SU-DHL-6 (cell line): ENCODE data around the gene LRIT1.

Experiments used
- H2AFZ ChIP-seq: fragments of 200-600 bp; sonication (generic); 2 replicates; pipeline ENCODE4 v1.6.1; 2014; ENCODE audit warnings: low read depth, mild to moderate bottlenecking, moderate library complexity, mixed read lengths, antibody characterized with exemption, low read length; ENCODE audit not compliant: severe bottlenecking
- H3F3A ChIP-seq: fragments of 200-600 bp; shearing (Covaris generic); 2 replicates; pipeline ENCODE4 v1.6.0; 2016; ENCODE audit warnings: antibody characterized with exemption, mild to moderate bottlenecking; ENCODE audit not compliant: insufficient read depth
- H3K27ac ChIP-seq: fragments of 200-600 bp; sonication (generic); 2 replicates; pipeline ENCODE4 v1.5.1; 2016; ENCODE audit warnings: low read depth, mild to moderate bottlenecking, low read length, moderate library complexity, mixed read lengths
- H3K27me3 ChIP-seq: fragments of 200-600 bp; sonication (generic), shearing (Covaris generic); 2 replicates; pipeline ENCODE4 v1.6.0; 2014; ENCODE audit warnings: mild to moderate bottlenecking, low read length
- H3K36me3 ChIP-seq: fragments of 200-600 bp; sonication (generic); 2 replicates; pipeline ENCODE4 v1.6.1; 2014; ENCODE audit warnings: mild to moderate bottlenecking, low read length, mixed read lengths
- H3K4me2 ChIP-seq: fragments of 300-600, 200-600 bp; shearing (Covaris generic), sonication (generic); 2 replicates; pipeline ENCODE4 v1.6.0; 2014; ENCODE audit warnings: low read length, low read depth, mild to moderate bottlenecking; ENCODE audit not compliant: poor library complexity, severe bottlenecking
- H3K4me3 ChIP-seq: fragments of 200-600 bp; sonication (generic); 2 replicates; pipeline ENCODE4 v1.5.1; 2014; ENCODE audit warnings: antibody characterized with exemption, low read length, mild to moderate bottlenecking, mixed read lengths; ENCODE audit not compliant: insufficient read depth, poor library complexity, severe bottlenecking
- H3K79me2 ChIP-seq: fragments of 200-600 bp; sonication (generic); 2 replicates; pipeline ENCODE4 v1.6.1; 2014; ENCODE audit warnings: mild to moderate bottlenecking, low read length, moderate library complexity; ENCODE audit not compliant: insufficient read depth
- H3K9ac ChIP-seq: fragments of 200-600 bp; sonication (generic); 2 replicates; pipeline ENCODE4 v1.7.0; 2014; ENCODE audit warnings: mild to moderate bottlenecking, low read length
- H3K9me2 ChIP-seq: fragments of 200-600 bp; sonication (generic); replicated peaks from 2 replicates; pipeline ENCODE4 v1.6.1; 2014; ENCODE audit warnings: low read length; ENCODE audit not compliant: insufficient read depth
- H3K9me3 ChIP-seq: fragments of 200-600 bp; sonication (generic); 2 replicates; pipeline ENCODE4 v1.6.1; 2014; ENCODE audit warnings: low read length, mixed read lengths; ENCODE audit not compliant: insufficient read depth
- H4K20me1 ChIP-seq: fragments of 200-600 bp; sonication (generic); 2 replicates; pipeline ENCODE4 v1.6.1; 2014; ENCODE audit warnings: low read depth, mild to moderate bottlenecking, antibody characterized with exemption, low read length, moderate library complexity, mixed read lengths
- CTCF ChIP-seq: fragments of 200-600 bp; sonication (generic); IDR thresholded peaks from one replicate; pipeline ENCODE4 v1.5.1; 2017; ENCODE audit warnings: antibody characterized with exemption, mild to moderate bottlenecking, low read length, moderate library complexity; ENCODE audit not compliant: insufficient read depth, poor library complexity, severe bottlenecking
- EZH2phosphoT487 ChIP-seq: fragments of 200-600 bp; sonication (generic), shearing (Covaris generic); conservative IDR thresholded peaks from 2 replicates; pipeline ENCODE4 v1.6.1; 2018; ENCODE audit warnings: mild to moderate bottlenecking, antibody characterized with exemption, low read length, moderate library complexity, mixed read lengths

The LRIT1 gene

GRCh38 chr10:84185526-84186175 lies 55.7 kb downstream of the LRIT1 start:
- no peak overlapping the region for H2AFZ ChIP-seq
- H3K4me2 ChIP-seq: no peak overlapping the region
- no peaks in the 10 kb centered on the region for H3K36me3 ChIP-seq
- TF ChIP-seq CTCF: no peak
- TF ChIP-seq EZH2phosphoT487: no peak
- no peaks in the 10 kb centered on the region for H3K27me3 ChIP-seq
- H3K79me2 ChIP-seq: no peaks in the 10 kb centered on the region
- H3F3A ChIP-seq: no peaks in the 10 kb centered on the region
- H3K27ac ChIP-seq: no peak overlapping the region
- no peaks in the 10 kb centered on the region for H4K20me1 ChIP-seq
- H3K9me2 ChIP-seq: no peaks in the 10 kb centered on the region
- no peak overlapping the region for H3K4me3 ChIP-seq
- H3K9me3 ChIP-seq: no peaks in the 10 kb centered on the region
- H3K9ac ChIP-seq: no peak overlapping the region

GRCh38 chr10:84184517-84184916 lies 56.8 kb downstream of the LRIT1 start:
- Histone ChIP-seq H3K9me2 (no peaks in the 10 kb centered on the region), H3K4me2 (no peak overlapping the region), H4K20me1 (no peaks in the 10 kb centered on the region), H3K79me2 (no peaks in the 10 kb centered on the region), H3K4me3 (no peak overlapping the region), H3K27ac (no peak overlapping the region), H3K36me3 (no peaks in the 10 kb centered on the region), H3F3A (no peaks in the 10 kb centered on the region), H3K9ac (no peak overlapping the region), H3K9me3 (no peaks in the 10 kb centered on the region), H2AFZ (no peak overlapping the region), H3K27me3 (no peaks in the 10 kb centered on the region)
- TF ChIP-seq EZH2phosphoT487: no peak

- TF ChIP-seq CTCF (no peak), EZH2phosphoT487 (no peak)
- no peaks in the 10 kb centered on the region for H3K36me3 ChIP-seq
- H3F3A ChIP-seq: no peaks in the 10 kb centered on the region
- no peaks in the 10 kb centered on the region for H4K20me1 ChIP-seq
- no peak overlapping the region for H3K9ac ChIP-seq
- no peaks in the 10 kb centered on the region for H3K9me3 ChIP-seq
- no peaks in the 10 kb centered on the region for H3K27me3 ChIP-seq
- H3K4me3 ChIP-seq: no peak overlapping the region
- no peak overlapping the region for H3K4me2 ChIP-seq
- H3K27ac ChIP-seq: no peak overlapping the region
- H3K9me2 ChIP-seq: no peaks in the 10 kb centered on the region
- no peak overlapping the region for H2AFZ ChIP-seq
- H3K79me2 ChIP-seq: no peaks in the 10 kb centered on the region
These were observed 59.7 kb downstream of the LRIT1 start for GRCh38 chr10:84181631-84182030.
